RCC 7860 (cell line): Measurements from ENCODE around the gene TFAP2C.
"Not testable (repeated sequence)": the region's sequence is repeated elsewhere in the genome, so short reads cannot be mapped to it uniquely, and the experiment has no call there.

ENCODE experiments used
- DNase-seq: peaks from one replicate; pipeline ENCODE4 v3.0.0-alpha.2; 2015; ENCODE audit warnings: low spot score
- FAIRE-seq: peaks from 2 replicates; lab custom pipeline; 2012; peaks lifted over from hg19 to GRCh38; lab: Jason Lieb, UNC

The TFAP2C gene

GRCh38 chr20:56637576-56637975 lies 8.5 kb downstream of the TFAP2C start:
- no peak for FAIRE-seq
- no peak for DNase-seq

DNA sequence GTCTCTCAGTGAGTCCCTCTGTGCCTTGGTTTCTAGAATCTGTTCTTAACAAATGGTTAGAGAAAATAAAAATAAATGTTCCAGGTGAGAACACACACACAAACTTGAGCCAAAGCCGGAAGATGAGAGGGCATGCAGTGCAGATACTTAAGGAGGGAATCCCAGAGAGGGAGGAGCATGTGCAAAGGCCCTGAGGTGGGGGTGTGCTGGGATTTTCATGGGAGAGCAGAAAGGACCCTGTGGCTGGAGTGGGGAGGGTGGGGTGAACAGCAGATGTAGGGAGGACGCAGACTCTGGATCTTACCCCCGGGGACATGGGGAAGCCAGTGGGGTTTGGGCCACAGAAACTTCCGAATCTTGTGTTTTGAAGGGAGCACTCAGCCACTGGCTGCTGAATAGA lies 17.5 kb downstream of the TFAP2C start:
- DNase-seq (no peak), FAIRE-seq (no peak)

GRCh38 chr20:56653211-56653610 lies 24.1 kb downstream of the TFAP2C start:
- no peak for DNase-seq
- FAIRE-seq: no peak

- no peak for FAIRE-seq
- no peak for DNase-seq
Measured at GRCh38 chr20:56656632-56657031, 27.5 kb downstream of the TFAP2C start.

- DNase-seq (no peak), FAIRE-seq (no peak)
Measured at GRCh38 chr20:56657879-56658278, 28.8 kb downstream of the TFAP2C start.

- not testable (repeated sequence) for FAIRE-seq, DNase-seq
Measured at GRCh38 chr20:56658341-56658947, 29.3 kb downstream of the TFAP2C start.

DNA sequence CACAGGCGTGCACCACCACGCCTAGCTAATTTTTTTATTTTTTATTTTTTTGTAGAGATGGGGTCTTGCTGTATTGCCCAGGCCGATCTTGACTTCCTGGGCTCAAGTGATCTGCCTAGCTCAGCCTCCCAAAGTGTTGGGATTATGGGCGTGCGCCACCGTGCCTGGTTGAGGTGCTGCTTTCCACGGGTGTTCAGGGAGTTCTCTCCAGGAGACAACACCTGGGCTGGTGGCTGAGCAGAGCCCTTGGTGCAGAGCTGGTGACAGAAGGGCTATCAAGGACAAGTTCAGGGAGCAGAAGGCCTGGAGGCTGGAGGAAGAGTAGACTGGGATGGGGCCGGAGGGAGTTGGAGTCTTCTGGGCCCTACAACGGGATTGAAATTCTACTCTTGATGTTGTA lies 34.6 kb downstream of the TFAP2C start:
- no peak for DNase-seq
- no peak for FAIRE-seq

DNA sequence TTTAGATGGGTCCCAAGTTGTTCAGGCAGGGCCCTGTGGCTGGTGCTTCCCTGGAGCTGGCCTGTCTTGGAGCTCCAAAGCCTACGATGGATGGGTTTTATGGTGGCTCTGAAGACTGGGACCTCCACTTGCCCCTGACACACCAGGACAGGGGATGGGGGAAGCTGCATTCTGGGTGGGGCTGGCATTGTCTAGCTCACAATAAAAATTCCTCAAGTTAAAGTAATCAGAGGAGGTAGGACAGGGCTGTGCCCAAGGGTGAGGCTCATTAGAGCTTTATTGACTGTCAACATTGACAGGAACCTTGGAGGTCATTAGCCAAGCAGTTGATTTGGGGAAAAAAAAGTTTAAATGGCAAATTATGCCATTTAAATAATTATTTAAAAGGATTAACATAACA lies 35.7 kb downstream of the TFAP2C start:
- FAIRE-seq (no peak), DNase-seq (no peak)

DNA sequence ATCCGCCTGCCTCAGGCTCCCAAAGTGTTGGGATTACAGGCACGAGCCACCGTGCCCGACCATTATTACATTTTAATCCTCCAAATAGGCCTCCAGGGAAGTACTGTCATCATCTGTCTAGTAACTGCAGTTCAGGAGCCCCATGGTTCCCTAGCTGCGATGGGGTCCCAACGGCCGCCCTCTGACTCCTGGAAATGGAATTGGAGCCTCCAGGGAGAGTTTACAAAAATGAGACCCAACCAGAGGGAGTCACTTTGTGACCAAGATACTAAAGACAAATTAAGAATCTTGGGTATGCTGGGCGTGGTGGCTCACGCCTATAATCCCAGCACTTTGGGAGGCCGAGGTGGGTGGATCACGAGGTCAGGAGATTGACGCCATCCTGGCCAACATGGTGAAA lies 36.7 kb downstream of the TFAP2C start:
- no peak for FAIRE-seq
- DNase-seq: no peak

GRCh38 chr20:56673450-56673849 lies 44.3 kb downstream of the TFAP2C start:
- DNase-seq (no peak), FAIRE-seq (no peak)

DNA sequence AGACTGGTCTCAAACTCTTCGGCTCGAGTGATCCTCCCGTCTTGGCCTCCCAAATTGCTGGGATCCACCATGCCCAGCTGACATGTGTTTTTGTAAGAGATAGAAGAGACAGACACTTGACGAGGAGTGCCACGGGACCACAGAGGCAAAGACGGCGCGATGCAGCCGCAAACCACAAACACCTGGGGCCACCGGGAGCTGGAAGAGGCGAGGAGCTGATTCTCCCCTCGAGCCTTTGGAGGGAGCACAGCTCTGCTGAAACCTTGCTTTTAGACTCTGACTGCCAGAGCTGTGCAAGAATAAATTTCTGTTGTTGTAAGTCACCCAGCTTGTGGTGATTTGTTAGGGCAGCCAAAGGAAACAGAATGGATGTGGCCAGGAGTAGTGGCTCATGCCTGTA lies 46.9 kb downstream of the TFAP2C start:
- DNase-seq (no peak), FAIRE-seq (no peak)

- no peak for FAIRE-seq
- no peak for DNase-seq
Measured at GRCh38 chr20:56676679-56677078, 47.6 kb downstream of the TFAP2C start.

GRCh38 chr20:56683077-56683865 lies 54.2 kb downstream of the TFAP2C start:
- FAIRE-seq (no peak), DNase-seq (no peak)

- DNase-seq (no peak), FAIRE-seq (no peak)
Measured at GRCh38 chr20:56685879-56686278, 56.8 kb downstream of the TFAP2C start.

- DNase-seq: no peak
- no peak for FAIRE-seq
Measured at GRCh38 chr20:56687061-56687460, 58.0 kb downstream of the TFAP2C start.

DNA sequence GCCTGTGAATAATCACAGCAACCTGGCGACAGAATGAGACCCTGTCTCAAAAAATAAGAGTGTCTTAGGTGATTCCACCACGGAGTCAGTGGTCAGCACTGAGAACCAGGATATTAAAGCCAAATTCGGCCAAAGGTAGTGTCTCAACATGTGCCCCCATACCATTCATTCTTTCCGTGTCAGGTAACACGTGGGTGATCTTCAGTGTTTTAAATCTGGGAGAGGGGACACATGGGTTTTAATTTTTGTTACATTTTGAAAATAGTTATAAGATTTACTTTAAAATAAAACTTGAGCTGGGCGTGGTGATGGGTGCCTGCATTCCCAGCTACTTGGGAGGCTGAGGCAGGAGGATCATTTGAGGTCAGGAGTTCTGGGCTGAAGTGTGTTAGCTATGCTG lies 59.0 kb downstream of the TFAP2C start:
- DNase-seq (no peak), FAIRE-seq (no peak)
